ENCODE measurements around the gene MUC22.

DNA sequence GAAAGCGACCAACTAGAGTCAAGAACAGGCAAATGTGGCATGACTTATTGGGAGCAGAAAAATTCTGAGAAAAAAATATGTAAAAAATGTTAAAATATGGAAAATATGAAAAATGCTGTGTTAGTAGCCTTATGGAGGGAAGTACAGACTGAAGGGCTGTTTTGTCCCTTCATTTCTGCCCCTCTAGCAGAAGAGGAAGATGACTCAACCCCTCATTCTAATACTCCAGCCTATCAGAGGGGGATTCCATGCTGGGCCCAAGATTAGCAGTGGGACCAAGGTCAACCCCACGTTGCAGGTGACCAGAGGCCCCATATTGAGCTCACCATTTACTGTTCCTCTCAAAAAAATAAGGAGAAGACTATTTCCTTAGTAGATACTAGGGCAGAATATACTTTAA is 18.4 kb upstream of the MUC22 start:
- TF ChIP-seq CTCF (conservative IDR thresholded peaks at IDR 0.05; ENCODE audit: low read depth, low read length) (no peak), EZH2 (IDR thresholded peaks at IDR 0.05; ENCODE audit: low read length, unreplicated experiment) (no peak), EZH2phosphoT487 (IDR thresholded peaks at IDR 0.05; ENCODE audit: borderline replicate concordance, low read length) (no peak)
